Activated CD8-positive, alpha-beta memory T cell treated with anti-CD3 and anti-CD28 coated beads for 48 hours (primary cell): ENCODE data around the gene TMIE.
"Not testable (repeated sequence)": the region's sequence is repeated elsewhere in the genome, so short reads cannot be mapped to it uniquely, and the experiment has no call there.

Experiments
- DNase-seq, 3 experiments: peaks; one replicate each; pipeline ENCODE4 v3.0.0-alpha.2; 2020; ENCODE audit warnings: low read depth in 2 of 3, low spot score in 2 of 3

The TMIE gene

GRCh38 chr3:46722443-46722842 is 21.3 kb downstream of the TMIE start:
- no peak for DNase-seq

DNA sequence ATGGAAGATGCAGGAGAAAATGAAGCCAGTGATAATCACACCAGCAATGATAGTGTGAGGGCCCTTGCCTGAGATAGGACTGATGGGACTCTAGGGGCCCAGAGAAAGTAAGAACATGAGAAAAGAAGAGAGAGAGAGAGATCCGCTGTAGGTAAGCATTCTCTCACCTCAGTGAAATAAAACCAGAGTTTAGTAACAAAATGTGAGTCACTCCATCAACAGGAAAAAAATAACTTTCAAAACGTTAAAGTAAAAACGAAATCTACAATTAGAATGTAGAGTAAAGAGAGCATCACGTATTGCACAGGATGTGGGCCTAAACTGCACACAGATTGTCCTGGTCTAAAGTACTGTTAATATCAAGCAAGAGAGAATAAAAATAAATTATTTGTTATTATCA is 23.2 kb downstream of the TMIE start:
- no peak for DNase-seq

GRCh38 chr3:46725621-46726314 is 24.6 kb downstream of the TMIE start:
- DNase-seq, result no peak

DNA sequence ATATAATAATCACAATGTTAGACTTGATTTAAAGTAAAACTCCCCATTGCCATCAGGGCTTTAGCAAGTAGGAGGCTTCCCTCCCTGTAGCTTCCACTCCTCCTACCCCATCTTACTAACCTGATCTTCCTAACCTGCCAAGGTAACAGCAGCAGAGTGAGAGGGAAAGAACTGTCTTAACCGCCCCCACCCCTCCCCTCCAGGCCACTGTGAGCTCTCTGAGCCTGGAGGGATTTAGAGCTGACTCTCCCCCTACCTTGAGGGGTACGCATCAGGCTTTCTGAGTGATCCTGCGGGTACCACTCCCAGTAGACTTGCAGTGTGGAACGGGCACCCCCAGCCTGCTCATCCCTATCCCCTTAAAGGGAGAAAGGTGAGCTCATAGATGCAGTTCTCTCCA is 27.8 kb downstream of the TMIE start:
- DNase-seq, result no peak

- DNase-seq, result no peak
Observed at GRCh38 chr3:46730819-46731218, 29.6 kb downstream of the TMIE start.

- no peak for DNase-seq
Observed at GRCh38 chr3:46731795-46732194, 30.6 kb downstream of the TMIE start.

GRCh38 chr3:46733026-46733800 is 32.0 kb downstream of the TMIE start:
- DNase-seq, result no peak

GRCh38 chr3:46734773-46735172 is 33.6 kb downstream of the TMIE start:
- no peak for DNase-seq

- DNase-seq, result no peak
Observed at GRCh38 chr3:46736006-46736872, 35.0 kb downstream of the TMIE start.

DNA sequence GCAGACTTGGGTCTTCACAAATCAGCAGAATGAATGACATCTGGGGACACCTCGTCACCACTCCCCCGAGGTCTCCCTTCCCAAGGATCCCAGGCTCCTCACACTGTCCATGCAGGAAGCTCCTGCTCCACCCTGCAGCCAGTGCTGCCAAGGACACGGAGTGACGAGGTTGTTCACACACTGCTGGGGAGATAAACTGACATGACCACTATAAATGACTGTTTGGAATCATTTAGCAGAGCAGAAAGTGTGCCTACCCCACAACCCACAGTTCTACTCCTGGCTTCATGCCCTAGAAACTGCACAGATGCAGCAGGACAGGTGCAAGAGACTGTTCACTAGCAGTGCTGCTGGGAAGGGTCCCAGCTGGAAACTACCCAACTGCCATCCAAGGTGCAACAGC is 36.1 kb downstream of the TMIE start:
- no peak for DNase-seq

DNA sequence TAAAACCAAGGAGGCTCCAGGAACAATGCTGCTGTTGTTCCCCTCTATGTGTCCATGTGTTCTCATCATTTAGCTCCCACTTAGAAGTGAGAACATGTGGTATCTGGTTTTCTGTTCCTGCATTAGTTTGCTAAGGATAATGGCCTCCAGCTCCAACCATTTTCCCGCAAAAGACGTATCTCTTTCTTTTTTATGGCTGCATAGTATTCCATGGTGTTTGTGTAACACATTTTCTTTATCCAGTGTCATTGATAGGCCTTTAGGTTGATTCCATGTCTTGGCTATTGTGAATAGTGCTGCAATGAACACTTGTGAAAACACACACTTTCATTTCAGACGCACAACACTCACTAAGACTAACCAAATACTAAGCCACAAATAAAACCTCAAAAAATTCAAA is 38.4 kb downstream of the TMIE start:
- not testable (repeated sequence) for DNase-seq

- no peak for DNase-seq
Observed at GRCh38 chr3:46742992-46743585, 41.9 kb downstream of the TMIE start.

DNA sequence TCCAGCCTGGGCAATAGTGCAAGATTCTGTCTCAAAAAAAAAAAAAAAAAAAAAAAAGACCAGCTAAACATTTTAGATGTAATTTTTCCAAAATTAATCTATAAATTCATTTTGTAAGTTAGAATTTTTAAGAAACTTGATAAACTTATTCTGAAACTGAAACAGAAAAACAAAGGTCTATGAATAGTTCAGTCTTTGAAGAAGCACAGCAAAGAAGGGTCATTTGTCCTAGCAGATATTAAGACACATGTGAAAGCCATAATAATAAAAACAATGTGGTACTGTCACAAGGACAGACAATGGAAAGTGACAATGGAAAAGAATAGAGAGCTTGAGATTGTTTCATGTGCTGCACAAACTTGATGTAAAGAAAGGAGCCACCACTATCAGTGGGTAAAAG is 45.5 kb downstream of the TMIE start:
- no peak for DNase-seq

DNA sequence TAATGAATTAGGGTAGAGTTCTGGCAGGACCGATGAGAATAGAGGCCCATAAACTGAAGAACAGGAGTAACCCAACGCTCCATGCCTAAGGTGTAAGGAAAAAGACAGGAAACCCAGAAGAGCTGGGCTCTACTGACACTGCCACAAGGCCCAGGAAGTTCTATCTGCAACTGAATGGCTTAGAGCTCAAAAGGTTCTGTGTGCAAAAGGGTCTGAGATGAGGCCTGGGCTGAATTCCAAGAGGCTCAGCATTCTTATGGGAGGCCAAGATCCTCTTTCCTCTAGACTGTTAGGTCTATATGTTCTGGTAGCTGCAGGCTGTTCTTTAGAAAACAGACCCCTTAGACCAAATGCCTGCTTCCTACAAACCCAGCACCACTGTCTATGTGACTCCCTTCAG is 47.0 kb downstream of the TMIE start:
- DNase-seq, result no peak

DNA sequence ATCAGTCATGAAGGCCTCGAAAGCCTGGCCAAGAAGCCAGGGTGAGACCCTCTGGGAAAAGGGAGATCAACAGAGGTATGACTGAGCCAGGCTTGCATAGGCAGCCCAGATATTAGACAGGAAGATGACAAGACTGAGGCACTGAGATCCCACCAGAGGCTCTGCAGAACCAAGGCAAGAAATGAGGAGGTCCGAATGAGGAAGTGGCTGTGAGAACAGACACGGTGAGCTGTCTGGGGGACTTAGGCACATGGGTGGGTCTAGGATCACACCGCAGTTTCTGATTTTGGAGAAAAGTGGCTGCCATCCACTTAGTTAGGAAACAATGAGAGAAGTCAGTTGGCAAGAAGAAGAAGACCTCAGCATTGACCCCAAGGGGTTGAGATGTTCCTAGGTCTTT is 47.9 kb downstream of the TMIE start:
- DNase-seq, result no peak

DNA sequence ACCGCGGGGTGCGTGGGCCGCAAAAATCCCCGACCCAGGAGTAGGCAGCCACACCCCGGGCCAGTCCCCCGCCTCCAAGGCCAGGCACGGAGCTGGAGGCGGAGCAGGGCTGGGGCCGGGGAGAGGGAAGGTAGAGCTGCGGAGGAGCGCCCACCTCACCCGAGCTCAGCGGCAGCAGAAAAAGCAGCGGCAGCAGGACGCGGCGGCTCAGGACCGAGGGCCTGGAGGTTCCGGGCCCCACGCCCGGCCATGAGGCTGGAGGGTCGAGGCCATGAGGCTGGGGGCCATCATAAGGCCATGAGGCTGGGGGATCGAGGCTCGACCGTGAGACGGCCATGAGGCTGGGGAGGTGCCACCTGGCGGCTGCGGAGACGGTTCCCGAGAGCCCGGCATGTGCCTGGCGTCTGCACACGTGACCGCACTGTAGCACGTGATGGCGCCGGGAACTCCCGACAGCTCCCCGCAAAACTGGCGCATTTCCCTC is 49.4 kb downstream of the TMIE start:
- no peak for DNase-seq

GRCh38 chr3:46753127-46753526 is 51.9 kb downstream of the TMIE start:
- DNase-seq, result not testable (repeated sequence)

DNA sequence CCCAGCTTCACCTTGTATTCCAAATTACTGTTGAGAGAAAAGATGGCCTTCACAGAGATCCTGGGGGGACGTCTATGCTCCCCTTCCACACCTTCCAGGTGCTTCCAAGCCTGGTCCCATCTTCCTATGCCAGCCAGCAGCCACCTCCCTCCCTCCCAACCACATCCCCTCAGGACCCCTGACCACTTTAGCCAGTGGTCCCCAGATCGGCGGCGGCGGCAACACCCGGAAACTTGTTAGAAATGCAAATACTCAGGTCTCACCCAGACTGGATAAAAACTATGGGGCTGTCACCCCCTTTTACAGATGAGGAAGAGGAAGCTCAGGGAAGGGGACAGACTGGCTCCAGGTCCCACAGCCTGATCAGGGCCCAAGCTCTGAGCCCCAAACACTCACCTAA is 54.5 kb downstream of the TMIE start:
- no peak for DNase-seq

GRCh38 chr3:46756642-46757041 is 55.5 kb downstream of the TMIE start:
- DNase-seq, result no peak

- no peak for DNase-seq
Observed at GRCh38 chr3:46759239-46760167, 58.3 kb downstream of the TMIE start.
